HL-60 (cell line): ENCODE data around the gene ZNF426.

Experiments
- GABPA ChIP-seq: IDR thresholded peaks from 2 replicates; pipeline ENCODE4 v1.6.1; 2012; ENCODE audit warnings: low read depth
- POLR2AphosphoS5 ChIP-seq: IDR thresholded peaks from 2 replicates; pipeline ENCODE4 v1.6.1; 2012; ENCODE audit warnings: low read depth
- TF ChIP-seq, protein P1 (sequence below): IDR thresholded peaks from one replicate; pipeline ENCODE4 v1.5.1; 2011; ENCODE audit warnings: low read length, control low read depth, inconsistent platforms; ENCODE audit not compliant: insufficient read depth
- TF ChIP-seq, protein P2 (sequence below): IDR thresholded peaks from 2 replicates; pipeline ENCODE4 v1.6.1; 2012; ENCODE audit warnings: low read depth; ENCODE audit not compliant: insufficient replicate concordance

GRCh38 chr19:9528757-9529336, 9.6 kb downstream of the ZNF426 start:
- TF ChIP-seq, protein P1, sequence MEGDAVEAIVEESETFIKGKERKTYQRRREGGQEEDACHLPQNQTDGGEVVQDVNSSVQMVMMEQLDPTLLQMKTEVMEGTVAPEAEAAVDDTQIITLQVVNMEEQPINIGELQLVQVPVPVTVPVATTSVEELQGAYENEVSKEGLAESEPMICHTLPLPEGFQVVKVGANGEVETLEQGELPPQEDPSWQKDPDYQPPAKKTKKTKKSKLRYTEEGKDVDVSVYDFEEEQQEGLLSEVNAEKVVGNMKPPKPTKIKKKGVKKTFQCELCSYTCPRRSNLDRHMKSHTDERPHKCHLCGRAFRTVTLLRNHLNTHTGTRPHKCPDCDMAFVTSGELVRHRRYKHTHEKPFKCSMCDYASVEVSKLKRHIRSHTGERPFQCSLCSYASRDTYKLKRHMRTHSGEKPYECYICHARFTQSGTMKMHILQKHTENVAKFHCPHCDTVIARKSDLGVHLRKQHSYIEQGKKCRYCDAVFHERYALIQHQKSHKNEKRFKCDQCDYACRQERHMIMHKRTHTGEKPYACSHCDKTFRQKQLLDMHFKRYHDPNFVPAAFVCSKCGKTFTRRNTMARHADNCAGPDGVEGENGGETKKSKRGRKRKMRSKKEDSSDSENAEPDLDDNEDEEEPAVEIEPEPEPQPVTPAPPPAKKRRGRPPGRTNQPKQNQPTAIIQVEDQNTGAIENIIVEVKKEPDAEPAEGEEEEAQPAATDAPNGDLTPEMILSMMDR = no peak
- TF ChIP-seq GABPA = no peak
- TF ChIP-seq, protein P2, sequence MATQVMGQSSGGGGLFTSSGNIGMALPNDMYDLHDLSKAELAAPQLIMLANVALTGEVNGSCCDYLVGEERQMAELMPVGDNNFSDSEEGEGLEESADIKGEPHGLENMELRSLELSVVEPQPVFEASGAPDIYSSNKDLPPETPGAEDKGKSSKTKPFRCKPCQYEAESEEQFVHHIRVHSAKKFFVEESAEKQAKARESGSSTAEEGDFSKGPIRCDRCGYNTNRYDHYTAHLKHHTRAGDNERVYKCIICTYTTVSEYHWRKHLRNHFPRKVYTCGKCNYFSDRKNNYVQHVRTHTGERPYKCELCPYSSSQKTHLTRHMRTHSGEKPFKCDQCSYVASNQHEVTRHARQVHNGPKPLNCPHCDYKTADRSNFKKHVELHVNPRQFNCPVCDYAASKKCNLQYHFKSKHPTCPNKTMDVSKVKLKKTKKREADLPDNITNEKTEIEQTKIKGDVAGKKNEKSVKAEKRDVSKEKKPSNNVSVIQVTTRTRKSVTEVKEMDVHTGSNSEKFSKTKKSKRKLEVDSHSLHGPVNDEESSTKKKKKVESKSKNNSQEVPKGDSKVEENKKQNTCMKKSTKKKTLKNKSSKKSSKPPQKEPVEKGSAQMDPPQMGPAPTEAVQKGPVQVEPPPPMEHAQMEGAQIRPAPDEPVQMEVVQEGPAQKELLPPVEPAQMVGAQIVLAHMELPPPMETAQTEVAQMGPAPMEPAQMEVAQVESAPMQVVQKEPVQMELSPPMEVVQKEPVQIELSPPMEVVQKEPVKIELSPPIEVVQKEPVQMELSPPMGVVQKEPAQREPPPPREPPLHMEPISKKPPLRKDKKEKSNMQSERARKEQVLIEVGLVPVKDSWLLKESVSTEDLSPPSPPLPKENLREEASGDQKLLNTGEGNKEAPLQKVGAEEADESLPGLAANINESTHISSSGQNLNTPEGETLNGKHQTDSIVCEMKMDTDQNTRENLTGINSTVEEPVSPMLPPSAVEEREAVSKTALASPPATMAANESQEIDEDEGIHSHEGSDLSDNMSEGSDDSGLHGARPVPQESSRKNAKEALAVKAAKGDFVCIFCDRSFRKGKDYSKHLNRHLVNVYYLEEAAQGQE = no peak
- no peak for TF ChIP-seq POLR2AphosphoS5
